Smooth muscle cell (in vitro differentiated cells): ENCODE data around the gene C1orf159. TPM values are rescaled to one million over a fixed set of nuclear protein-coding genes. Genes with fewer than 3 reads are reported as not detected.
"Not testable (repeated sequence)": the region's sequence is repeated elsewhere in the genome, so short reads cannot be mapped to it uniquely, and the experiment has no call there.

Source experiments
- DNase-seq: peaks from one replicate; lab custom pipeline; 2025; ENCODE audit not compliant: unreplicated experiment; lab: John Stamatoyannopoulos, UW
- H2AFZ ChIP-seq: fragments of 200-600 bp; sonication (generic); 2 replicates; pipeline ENCODE4 v1.6.0; 2016; ENCODE audit warnings: antibody characterized with exemption, low read depth, mild to moderate bottlenecking
- H3F3A ChIP-seq: fragments of 200-600 bp; sonication (generic); 2 replicates; pipeline ENCODE4 v1.6.0; 2017; ENCODE audit warnings: antibody characterized with exemption, low read depth
- H3K27ac ChIP-seq: fragments of 200-600 bp; sonication (generic); 2 replicates; pipeline ENCODE4 v1.5.1; 2016; ENCODE audit warnings: low read depth, mild to moderate bottlenecking
- H3K27me3 ChIP-seq: fragments of 200-600 bp; sonication (generic); 2 replicates; pipeline ENCODE4 v1.6.1; 2016; ENCODE audit warnings: low read depth, mild to moderate bottlenecking
- H3K36me3 ChIP-seq: fragments of 200-600 bp; sonication (generic); 2 replicates; pipeline ENCODE4 v1.5.1; 2016; ENCODE audit warnings: low read depth
- H3K4me1 ChIP-seq: fragments of 200-600 bp; sonication (generic); 2 replicates; pipeline ENCODE4 v1.5.1; 2016; ENCODE audit warnings: low read depth
- H3K4me2 ChIP-seq: fragments of 200-600 bp; sonication (generic); 2 replicates; pipeline ENCODE4 v1.6.0; 2016; ENCODE audit warnings: mild to moderate bottlenecking
- H3K4me3 ChIP-seq: fragments of 200-600 bp; sonication (generic); 2 replicates; pipeline ENCODE4 v1.5.1; 2016; ENCODE audit warnings: mild to moderate bottlenecking
- H3K79me2 ChIP-seq: fragments of 200-600 bp; sonication (generic); 2 replicates; pipeline ENCODE4 v1.6.0; 2016; ENCODE audit warnings: low read depth, mild to moderate bottlenecking
- H3K9ac ChIP-seq: fragments of 200-600 bp; sonication (generic); 2 replicates; pipeline ENCODE4 v1.6.0; 2016; ENCODE audit warnings: low read depth
- H3K9me3 ChIP-seq: fragments of 200-600 bp; sonication (generic); replicated peaks from 2 replicates; pipeline ENCODE4 v1.5.1; 2016; ENCODE audit warnings: low read depth
- H4K20me1 ChIP-seq: fragments of 200-600 bp; sonication (generic); 2 replicates; pipeline ENCODE4 v1.6.0; 2016; ENCODE audit warnings: low read depth
- CTCF ChIP-seq: fragments of 200-600 bp; sonication (generic); IDR thresholded peaks from 2 replicates; pipeline ENCODE4 v1.5.1; 2017; ENCODE audit warnings: borderline replicate concordance, mild to moderate bottlenecking, antibody characterized with exemption; ENCODE audit not compliant: insufficient read depth, poor library complexity, severe bottlenecking
- WGBS: methylation state at CpG from one replicate; pipeline ENCODE4 v1.1.7; 2016; ENCODE audit warnings: low lambda C conversion rate; 5-methylcytosine and 5-hydroxymethylcytosine counted together
- polyA plus RNA-seq: library from polyadenylated mRNA; unstranded; fragments of >200 nt; fragmentation: Nextera tagmentation; extraction: Ambion mirVana; gene quantifications from 2 replicates; pipeline ENCODE4 v1.2.1, GENCODE V29; 2016
- total RNA-seq: library from RNA; depleted of rRNA; stranded (reverse); fragments of >200 nt; gene quantifications from 2 replicates; pipeline ENCODE4 v1.2.3, GENCODE V29; 2014

Gene C1orf159
- total and polyA plus RNA-seq, 2 experiments from 2014 or later, result 20.2 to 24.5 TPM

- DNase-seq, result peak; percentile 55
- Histone ChIP-seq H3K4me2 (peak overlapping the region; percentile 96), H2AFZ (peak overlapping the region; percentile 67), H3K36me3 (no peaks in the 10 kb centered on the region), H3K27ac (no peak overlapping the region), H3K4me3 (peak overlapping the region; percentile 65), H3K9ac (peak overlapping the region; percentile 26), H3F3A (no peaks in the 10 kb centered on the region), H3K79me2 (no peaks in the 10 kb centered on the region), H3K4me1 (peaks cover 23% of the 10 kb centered on the region), H4K20me1 (no peaks in the 10 kb centered on the region), H3K27me3 (peaks cover 18% of the 10 kb centered on the region), H3K9me3 (no peaks in the 10 kb centered on the region)
- 7% methylated on average over 27 of the region's 48 CpGs for WGBS
- peak; percentile 61 for TF ChIP-seq CTCF
Observed at GRCh38 chr1:1058921-1059493, 56.9 kb downstream of the C1orf159 start.

- Histone ChIP-seq H3K27ac (no peak overlapping the region), H3K4me3 (peak overlapping the region; percentile 65), H2AFZ (no peak overlapping the region), H3K9ac (peak overlapping the region; percentile 26), H3F3A (no peaks in the 10 kb centered on the region), H3K36me3 (no peaks in the 10 kb centered on the region), H3K4me2 (peak overlapping the region; percentile 96), H3K9me3 (no peaks in the 10 kb centered on the region), H3K79me2 (no peaks in the 10 kb centered on the region), H4K20me1 (no peaks in the 10 kb centered on the region), H3K27me3 (peaks cover 18% of the 10 kb centered on the region), H3K4me1 (peaks cover 18% of the 10 kb centered on the region)
- WGBS, result 55% methylated on average over 18 of the region's 24 CpGs
- TF ChIP-seq CTCF, result no peak
- no peak for DNase-seq
Observed at GRCh38 chr1:1058088-1058905, 57.6 kb downstream of the C1orf159 start.

GRCh38 chr1:1057769-1058087 lies 58.2 kb downstream of the C1orf159 start:
- not testable (repeated sequence) for H3K27ac ChIP-seq, H3F3A ChIP-seq, H2AFZ ChIP-seq, H3K36me3 ChIP-seq, H3K79me2 ChIP-seq, H4K20me1 ChIP-seq, H3K9ac ChIP-seq, H3K4me3 ChIP-seq, DNase-seq, H3K9me3 ChIP-seq, H3K4me2 ChIP-seq
- Histone ChIP-seq H3K4me1 (peaks cover 13% of the 10 kb centered on the region), H3K27me3 (peaks cover 18% of the 10 kb centered on the region)
- WGBS, result 90% methylated on average over 15 of the region's 15 CpGs

- no peak overlapping the region for H3K27ac ChIP-seq
- WGBS, result 94% methylated on average over 39 of the region's 50 CpGs
- H3K27me3 ChIP-seq, result peaks cover 18% of the 10 kb centered on the region
- H3K79me2 ChIP-seq, result no peaks in the 10 kb centered on the region
- no peak overlapping the region for H3K9ac ChIP-seq
- peaks cover 13% of the 10 kb centered on the region for H3K4me1 ChIP-seq
- H2AFZ ChIP-seq, result no peak overlapping the region
- no peak for DNase-seq
- no peaks in the 10 kb centered on the region for H4K20me1 ChIP-seq
- H3F3A ChIP-seq, result no peaks in the 10 kb centered on the region
- H3K36me3 ChIP-seq, result no peaks in the 10 kb centered on the region
- no peak overlapping the region for H3K4me2 ChIP-seq
- no peaks in the 10 kb centered on the region for H3K9me3 ChIP-seq
- no peak overlapping the region for H3K4me3 ChIP-seq
- no peak for TF ChIP-seq CTCF
Observed at GRCh38 chr1:1055841-1056736, 59.8 kb downstream of the C1orf159 start.
